Body of pancreas (tissue), 4 donors: ENCODE data around the gene HDAC8.

ENCODE experiments used
- POLR2A ChIP-seq, 3 donors: fragments of 450-650 bp; IDR thresholded peaks; one replicate each; pipeline ENCODE4 v1.6.1; 2016; ENCODE audit warnings: antibody characterized with exemption in 3 of 3, mild to moderate bottlenecking in 2 of 3
- TF ChIP-seq, protein P1 (sequence below), 7 experiments: fragments of 450-650 bp in 4 of 7; fragments of 200-600 bp in 3 of 7; sonication (generic) in 3 of 7; IDR thresholded peaks; one replicate each; pipeline ENCODE4 v1.5.1; 2016 to 2019; ENCODE audit warnings: antibody characterized with exemption in 7 of 7

- TF ChIP-seq, protein P1, sequence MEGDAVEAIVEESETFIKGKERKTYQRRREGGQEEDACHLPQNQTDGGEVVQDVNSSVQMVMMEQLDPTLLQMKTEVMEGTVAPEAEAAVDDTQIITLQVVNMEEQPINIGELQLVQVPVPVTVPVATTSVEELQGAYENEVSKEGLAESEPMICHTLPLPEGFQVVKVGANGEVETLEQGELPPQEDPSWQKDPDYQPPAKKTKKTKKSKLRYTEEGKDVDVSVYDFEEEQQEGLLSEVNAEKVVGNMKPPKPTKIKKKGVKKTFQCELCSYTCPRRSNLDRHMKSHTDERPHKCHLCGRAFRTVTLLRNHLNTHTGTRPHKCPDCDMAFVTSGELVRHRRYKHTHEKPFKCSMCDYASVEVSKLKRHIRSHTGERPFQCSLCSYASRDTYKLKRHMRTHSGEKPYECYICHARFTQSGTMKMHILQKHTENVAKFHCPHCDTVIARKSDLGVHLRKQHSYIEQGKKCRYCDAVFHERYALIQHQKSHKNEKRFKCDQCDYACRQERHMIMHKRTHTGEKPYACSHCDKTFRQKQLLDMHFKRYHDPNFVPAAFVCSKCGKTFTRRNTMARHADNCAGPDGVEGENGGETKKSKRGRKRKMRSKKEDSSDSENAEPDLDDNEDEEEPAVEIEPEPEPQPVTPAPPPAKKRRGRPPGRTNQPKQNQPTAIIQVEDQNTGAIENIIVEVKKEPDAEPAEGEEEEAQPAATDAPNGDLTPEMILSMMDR (IDR thresholded peaks at IDR 0.05), result no peak
- TF ChIP-seq POLR2A (IDR thresholded peaks at IDR 0.05), result peak in 1 of 3 donors; percentile 31
These were observed at the start of gene HDAC8 for GRCh38 chrX:72572248-72573157.
